Measurements from ENCODE around the gene PCGF3. TPM values are rescaled to one million over a fixed set of nuclear protein-coding genes. Genes with fewer than 3 reads are reported as not detected.

PCGF3 gene
- total and polyA plus RNA-seq, 2 donors from 2014 or later: 21.7 to 59.6 TPM

GRCh38 chr4:780716-781492, 75.3 kb downstream of the PCGF3 start:
- H3K4me1 ChIP-seq (ENCODE audit: control insufficient read depth in 2 of 3, insufficient read depth in 2 of 3, low read depth in 1 of 3, low read length in 3 of 3): peaks cover 0 to 28% (median 5%) of the 10 kb centered on the region in 3 donors

DNA sequence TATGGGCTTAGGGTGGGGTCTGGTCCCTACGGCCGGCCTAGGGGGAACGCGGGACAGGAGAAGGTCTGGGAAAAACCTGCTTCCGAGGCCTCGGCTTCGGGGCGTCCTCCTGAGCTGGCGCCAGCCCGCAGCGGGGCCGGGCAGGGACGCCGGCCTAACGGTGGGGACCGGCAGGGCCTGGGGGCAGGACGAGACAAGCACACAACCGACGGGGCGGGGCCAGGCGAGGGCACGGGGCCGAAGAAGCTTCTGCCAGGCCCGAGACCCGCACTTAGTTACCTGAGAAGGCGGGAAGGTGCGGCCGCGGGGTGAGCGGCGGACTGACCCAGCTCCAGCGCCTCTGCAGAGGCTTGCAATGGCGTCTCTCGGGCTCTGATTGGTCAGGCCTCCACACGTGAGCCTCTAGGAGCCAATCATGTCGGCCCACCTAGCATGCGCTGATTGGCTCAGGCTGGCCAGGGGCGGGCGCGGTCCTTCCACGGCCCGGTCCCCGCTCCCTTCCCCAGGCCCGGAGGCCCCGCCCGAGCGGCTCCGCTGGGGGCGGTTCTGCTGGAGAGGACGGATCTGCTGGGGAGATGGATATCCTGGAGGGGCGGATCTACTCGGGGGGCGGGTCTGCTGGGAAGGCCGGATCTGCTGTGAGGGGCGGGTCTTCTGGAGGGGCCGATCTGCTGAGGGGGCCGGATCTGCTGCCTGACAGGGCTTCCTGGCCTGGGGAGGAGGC, 76.0 kb downstream of the PCGF3 start:
- TF ChIP-seq, protein P1, sequence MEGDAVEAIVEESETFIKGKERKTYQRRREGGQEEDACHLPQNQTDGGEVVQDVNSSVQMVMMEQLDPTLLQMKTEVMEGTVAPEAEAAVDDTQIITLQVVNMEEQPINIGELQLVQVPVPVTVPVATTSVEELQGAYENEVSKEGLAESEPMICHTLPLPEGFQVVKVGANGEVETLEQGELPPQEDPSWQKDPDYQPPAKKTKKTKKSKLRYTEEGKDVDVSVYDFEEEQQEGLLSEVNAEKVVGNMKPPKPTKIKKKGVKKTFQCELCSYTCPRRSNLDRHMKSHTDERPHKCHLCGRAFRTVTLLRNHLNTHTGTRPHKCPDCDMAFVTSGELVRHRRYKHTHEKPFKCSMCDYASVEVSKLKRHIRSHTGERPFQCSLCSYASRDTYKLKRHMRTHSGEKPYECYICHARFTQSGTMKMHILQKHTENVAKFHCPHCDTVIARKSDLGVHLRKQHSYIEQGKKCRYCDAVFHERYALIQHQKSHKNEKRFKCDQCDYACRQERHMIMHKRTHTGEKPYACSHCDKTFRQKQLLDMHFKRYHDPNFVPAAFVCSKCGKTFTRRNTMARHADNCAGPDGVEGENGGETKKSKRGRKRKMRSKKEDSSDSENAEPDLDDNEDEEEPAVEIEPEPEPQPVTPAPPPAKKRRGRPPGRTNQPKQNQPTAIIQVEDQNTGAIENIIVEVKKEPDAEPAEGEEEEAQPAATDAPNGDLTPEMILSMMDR (IDR thresholded peaks at IDR 0.05; ENCODE audit: borderline replicate concordance, extremely low read depth, insufficient read depth): no peak
- FAIRE-seq (peak; percentile 98), DNase-seq (peak; percentile 100)
- H3K27me3 ChIP-seq (ENCODE audit: control insufficient read depth, insufficient read depth, low read length): peaks cover 2% of the 10 kb centered on the region
- peak overlapping the region; percentile 75 to 93 for H3K27ac ChIP-seq (ENCODE audit: low read depth in 2 of 2, low read length in 2 of 2)
- H3K9me3 ChIP-seq (ENCODE audit: control insufficient read depth in 2 of 3, insufficient read depth in 1 of 3, low read length in 3 of 3): no peaks in the 10 kb centered on the region
- H3K4me3 ChIP-seq (ENCODE audit: low read length in 3 of 3): peak overlapping the region; percentile 65 to 90 (median 83)
- H3K36me3 ChIP-seq (ENCODE audit: control insufficient read depth in 2 of 3, insufficient read depth in 3 of 3, low read length in 3 of 3): peaks cover 0 to 14% (median 0%) of the 10 kb centered on the region in 3 donors
- H3K9ac ChIP-seq (ENCODE audit: low read length in 3 of 3): peak overlapping the region; percentile 44 to 89 (median 52)
- peaks cover 0 to 28% (median 5%) of the 10 kb centered on the region in 3 donors for H3K4me1 ChIP-seq (ENCODE audit: control insufficient read depth in 2 of 3, insufficient read depth in 2 of 3, low read depth in 1 of 3, low read length in 3 of 3)
- intact Hi-C loops (cut with DNase I): no loop called here

More at GRCh38 chr4:780716-781492, 75.3 kb downstream of the PCGF3 start:
- Histone ChIP-seq H3K27ac (ENCODE audit: low read depth in 2 of 2, low read length in 2 of 2) (peak overlapping the region; percentile 75 to 88), H3K27me3 (ENCODE audit: control insufficient read depth, insufficient read depth, low read length) (peaks cover 2% of the 10 kb centered on the region), H3K4me3 (ENCODE audit: low read length in 3 of 3) (peak overlapping the region; percentile 70 to 90 (median 83)), H3K9me3 (ENCODE audit: control insufficient read depth in 2 of 3, insufficient read depth in 1 of 3, low read length in 3 of 3) (no peaks in the 10 kb centered on the region), H3K36me3 (ENCODE audit: control insufficient read depth in 2 of 3, insufficient read depth in 3 of 3, low read length in 3 of 3) (peaks cover 0 to 17% (median 1%) of the 10 kb centered on the region in 3 donors), H3K9ac (ENCODE audit: low read length in 3 of 3) (peak overlapping the region; percentile 44 to 89 (median 52))
- TF ChIP-seq, protein P1 (IDR thresholded peaks at IDR 0.05; ENCODE audit: borderline replicate concordance, extremely low read depth, insufficient read depth): no peak
- intact Hi-C loops (cut with DNase I): no loop called here
- no peak for FAIRE-seq
- peak in 1 of 5 donors; percentile 85 for DNase-seq

- intact Hi-C loops (cut with DNase I): no loop called here
- FAIRE-seq (no peak), DNase-seq (peak in 1 of 5 donors; percentile 75)
- TF ChIP-seq, protein P1 (IDR thresholded peaks at IDR 0.05; ENCODE audit: borderline replicate concordance, extremely low read depth, insufficient read depth): no peak
- H3K36me3 ChIP-seq (ENCODE audit: control insufficient read depth in 2 of 3, insufficient read depth in 3 of 3, low read length in 3 of 3): no peaks in the 10 kb centered on the region
- peaks cover 2% of the 10 kb centered on the region for H3K27me3 ChIP-seq (ENCODE audit: control insufficient read depth, insufficient read depth, low read length)
- peaks cover 0 to 18% (median 5%) of the 10 kb centered on the region in 3 donors for H3K4me1 ChIP-seq (ENCODE audit: control insufficient read depth in 2 of 3, insufficient read depth in 2 of 3, low read depth in 1 of 3, low read length in 3 of 3)
- no peak overlapping the region for H3K4me3 ChIP-seq (ENCODE audit: low read length in 3 of 3)
- no peak overlapping the region for H3K27ac ChIP-seq (ENCODE audit: low read depth in 2 of 2, low read length in 2 of 2)
- no peak overlapping the region for H3K9ac ChIP-seq (ENCODE audit: low read length in 3 of 3)
- no peaks in the 10 kb centered on the region for H3K9me3 ChIP-seq (ENCODE audit: control insufficient read depth in 2 of 3, insufficient read depth in 1 of 3, low read length in 3 of 3)
These were observed 79.0 kb downstream of the PCGF3 start for GRCh38 chr4:784401-785331.

Data from kidney (tissue), 14 donors.